Sciatic nerve (tissue), 2 donors: ENCODE data around the gene RTBDN. TPM values are rescaled to one million over a fixed set of nuclear protein-coding genes. Genes with fewer than 3 reads are reported as not detected.

Experiments
- ATAC-seq: fragments of 200-7000 bp; cut with Tn5 transposase; one replicate; pipeline ENCODE4 v1.9.1; 2020; ENCODE audit warnings: mild to moderate bottlenecking, moderate library complexity
- DNase-seq: peaks from one replicate; pipeline ENCODE4 v3.0.0-alpha.2; 2020; ENCODE audit warnings: low spot score
- intact Hi-C: fragments of 100-400 bp; cut with DNase I; formaldehyde crosslinking; loops from one replicate; pipeline ENCODE4 v1.14.2; 2022
- total RNA-seq: library from RNA; stranded (reverse); fragmentation: NEBNext Ultra II Directional; extraction: Animal tissue kit (Norgen Biotek cat#: 25700); gene quantifications from one replicate; pipeline ENCODE4 v1.2.1, GENCODE V29; 2021
- donor health status: DM: no; HTN: no; CAD: no.
- donor health status: DM: no; HTN: no; CAD: no.

RTBDN gene
- total RNA-seq = not detected

DNA sequence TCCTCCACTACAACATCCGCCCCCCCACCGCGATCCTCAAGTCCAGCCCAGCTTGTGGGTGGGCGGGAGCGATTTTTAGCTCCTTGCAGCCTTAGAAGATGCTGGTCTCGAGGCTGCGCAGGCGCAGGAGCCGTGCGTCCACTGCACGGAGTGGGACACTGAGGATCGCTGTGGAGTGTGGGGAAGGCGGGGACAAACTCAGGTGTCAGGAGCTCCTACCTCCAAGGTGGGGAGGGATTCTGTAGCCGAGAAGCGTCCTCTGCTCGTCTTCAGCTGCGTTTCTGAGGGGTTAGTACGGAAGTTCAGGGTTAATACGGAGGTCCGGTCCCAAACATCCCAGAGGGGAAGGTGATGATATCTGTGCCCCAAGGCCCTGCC, at the start of gene RTBDN:
TSS of gene RTBDN (minus strand) at position 14 of the 378 bp plus-strand sequence. CDS start 4,600 bp downstream, outside the sequence.
- DNase-seq = no peak
- no peak for ATAC-seq
- intact Hi-C loops = no loop called here

DNA sequence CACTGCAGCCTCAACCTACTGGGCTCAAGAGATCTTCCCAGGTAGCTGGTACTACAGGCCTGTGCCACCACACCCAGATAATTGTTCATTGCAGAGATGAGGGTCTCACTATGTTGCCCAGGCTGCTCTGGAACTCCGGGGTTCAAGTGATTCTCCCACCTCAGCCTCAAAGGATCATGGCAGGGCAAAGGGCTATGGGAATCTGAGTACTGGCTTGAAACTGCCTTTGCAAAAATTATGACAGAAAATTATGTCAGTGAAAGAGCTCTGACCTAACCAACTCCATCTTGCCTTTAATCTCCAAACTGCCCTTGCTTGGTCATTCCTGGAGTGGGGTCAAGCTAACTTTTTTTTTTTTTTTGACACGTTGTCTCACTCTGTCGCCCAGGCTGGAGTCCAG, 48.2 kb upstream of the RTBDN start:
- intact Hi-C loops = no loop called here
- no peak for ATAC-seq
- DNase-seq = no peak

DNA sequence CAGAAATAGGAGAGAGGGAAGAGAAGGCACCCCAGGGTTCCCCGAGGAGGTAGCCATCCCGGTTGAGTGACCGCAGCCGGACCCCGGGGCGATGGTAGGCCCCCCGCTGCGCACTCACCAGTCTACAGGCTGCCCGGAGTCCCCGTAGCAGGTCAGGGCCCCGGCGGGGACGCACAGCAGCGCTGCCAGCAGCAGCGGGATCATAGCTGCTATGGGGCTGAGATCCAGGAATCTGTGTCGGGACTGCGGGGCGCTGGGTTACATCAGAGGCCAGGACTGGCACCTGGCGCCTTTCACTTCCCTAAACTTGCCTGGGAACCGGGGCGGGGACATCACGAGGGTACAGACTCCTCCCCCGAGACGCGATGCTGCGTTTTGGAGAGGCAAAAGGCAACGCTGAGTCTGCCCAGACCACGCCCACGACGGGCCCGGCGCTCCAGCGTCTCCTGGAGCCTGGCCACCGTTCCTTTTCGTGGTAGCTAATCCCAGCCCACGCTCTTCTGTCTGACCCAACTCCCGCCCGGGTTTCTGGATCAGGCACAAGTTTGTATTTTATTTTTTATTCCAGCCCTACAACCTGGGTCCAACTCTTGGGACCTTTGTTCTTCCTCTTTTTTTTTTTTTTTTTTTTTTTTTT, 46.9 kb upstream of the RTBDN start, which contains the start of gene DNASE2:
TSS of gene DNASE2 (minus strand) at position 278 of the 637 bp plus-strand sequence. CDS start at position 204, 74 bp downstream.
- intact Hi-C loops = no loop called here
- DNase-seq (peak; percentile 97), ATAC-seq (peak; percentile 97)

DNA sequence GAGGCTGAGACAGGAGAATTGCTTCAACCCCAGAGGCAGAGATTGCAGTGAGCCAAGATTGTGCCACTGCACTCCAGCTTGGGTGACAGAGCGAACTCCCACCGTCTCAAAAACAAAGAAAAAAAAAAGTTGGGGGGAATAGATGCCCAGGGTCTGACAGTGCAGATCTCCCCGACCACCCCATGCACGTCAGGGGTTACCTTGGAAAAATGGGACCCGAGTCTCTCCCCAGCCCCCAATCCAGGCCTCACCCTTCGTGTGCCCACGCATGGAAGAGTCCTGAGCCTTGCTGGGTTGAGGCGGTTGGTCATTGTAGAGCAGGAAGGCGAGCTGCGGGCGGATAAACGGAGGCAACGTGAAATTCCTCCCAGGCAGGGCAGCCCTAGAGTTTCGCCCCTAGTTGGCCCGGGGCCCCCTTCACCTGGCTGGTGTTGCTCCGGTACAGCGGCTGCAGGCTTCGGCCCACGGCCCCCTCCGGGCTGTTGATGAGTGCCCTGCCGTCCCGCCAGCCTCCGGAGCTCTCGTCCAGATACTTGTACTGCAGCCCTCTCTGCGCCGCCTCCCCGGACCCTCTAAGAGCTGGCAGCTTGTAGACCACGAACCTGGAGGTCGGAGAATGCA, 46.3 kb upstream of the RTBDN start:
- DNase-seq (peak; percentile 68), ATAC-seq (peak; percentile 53)

DNA sequence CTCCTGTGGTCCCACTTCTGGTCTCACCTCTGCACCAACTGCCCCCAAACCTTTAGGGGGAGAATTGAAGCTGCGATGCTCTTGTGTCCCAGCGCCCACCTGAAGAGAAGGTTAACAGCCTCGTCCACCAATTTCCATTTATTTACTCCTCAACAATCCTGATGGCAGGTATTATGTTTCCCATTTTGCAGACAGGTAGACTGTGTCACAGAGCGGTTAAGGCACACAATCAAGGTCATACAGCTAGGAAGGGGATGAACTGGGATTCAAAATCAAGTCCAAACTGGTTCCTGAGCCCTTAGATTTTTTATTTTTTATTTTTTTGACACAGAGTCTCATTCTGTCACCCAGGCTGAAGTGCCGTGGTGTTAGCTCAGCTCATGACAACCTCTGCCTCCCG, 40.7 kb upstream of the RTBDN start:
- no peak for DNase-seq
- intact Hi-C loops = no loop called here
- ATAC-seq = no peak

More for the DNA sequence above, 46.3 kb upstream of the RTBDN start:
- intact Hi-C loops = no loop called here

DNA sequence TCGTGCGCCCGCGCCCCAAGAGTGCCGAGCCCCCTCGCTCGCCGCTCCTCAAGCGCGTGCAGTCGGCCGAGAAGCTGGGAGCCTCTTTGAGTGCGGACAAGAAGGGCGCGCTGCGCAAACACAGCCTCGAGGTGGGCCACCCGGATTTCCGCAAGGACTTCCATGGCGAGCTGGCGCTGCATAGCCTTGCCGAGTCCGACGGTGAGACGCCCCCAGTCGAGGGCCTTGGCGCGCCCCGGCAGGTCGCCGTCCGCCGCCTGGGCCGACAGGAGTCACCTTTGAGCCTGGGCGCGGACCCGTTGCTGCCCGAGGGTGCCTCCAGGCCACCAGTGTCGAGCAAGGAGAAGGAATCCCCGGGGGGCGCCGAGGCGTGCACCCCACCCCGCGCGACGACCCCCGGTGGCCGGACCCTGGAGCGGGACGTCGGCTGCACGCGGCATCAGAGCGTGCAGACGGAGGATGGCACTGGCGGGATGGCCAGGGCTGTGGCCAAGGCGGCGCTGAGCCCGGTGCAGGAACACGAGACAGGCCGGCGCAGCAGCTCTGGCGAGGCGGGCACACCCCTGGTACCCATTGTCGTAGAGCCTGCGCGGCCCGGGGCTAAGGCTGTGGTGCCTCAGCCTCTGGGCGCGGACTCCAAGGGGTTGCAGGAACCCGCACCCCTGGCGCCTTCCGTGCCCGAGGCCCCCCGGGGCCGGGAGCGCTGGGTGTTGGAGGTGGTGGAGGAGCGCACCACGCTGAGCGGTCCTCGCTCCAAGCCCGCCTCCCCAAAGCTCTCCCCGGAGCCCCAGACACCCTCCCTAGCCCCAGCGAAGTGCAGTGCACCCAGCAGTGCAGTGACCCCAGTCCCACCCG, 39.7 kb upstream of the RTBDN start:
- DNase-seq = no peak
- ATAC-seq = no peak
- intact Hi-C loops = no loop called here

DNA sequence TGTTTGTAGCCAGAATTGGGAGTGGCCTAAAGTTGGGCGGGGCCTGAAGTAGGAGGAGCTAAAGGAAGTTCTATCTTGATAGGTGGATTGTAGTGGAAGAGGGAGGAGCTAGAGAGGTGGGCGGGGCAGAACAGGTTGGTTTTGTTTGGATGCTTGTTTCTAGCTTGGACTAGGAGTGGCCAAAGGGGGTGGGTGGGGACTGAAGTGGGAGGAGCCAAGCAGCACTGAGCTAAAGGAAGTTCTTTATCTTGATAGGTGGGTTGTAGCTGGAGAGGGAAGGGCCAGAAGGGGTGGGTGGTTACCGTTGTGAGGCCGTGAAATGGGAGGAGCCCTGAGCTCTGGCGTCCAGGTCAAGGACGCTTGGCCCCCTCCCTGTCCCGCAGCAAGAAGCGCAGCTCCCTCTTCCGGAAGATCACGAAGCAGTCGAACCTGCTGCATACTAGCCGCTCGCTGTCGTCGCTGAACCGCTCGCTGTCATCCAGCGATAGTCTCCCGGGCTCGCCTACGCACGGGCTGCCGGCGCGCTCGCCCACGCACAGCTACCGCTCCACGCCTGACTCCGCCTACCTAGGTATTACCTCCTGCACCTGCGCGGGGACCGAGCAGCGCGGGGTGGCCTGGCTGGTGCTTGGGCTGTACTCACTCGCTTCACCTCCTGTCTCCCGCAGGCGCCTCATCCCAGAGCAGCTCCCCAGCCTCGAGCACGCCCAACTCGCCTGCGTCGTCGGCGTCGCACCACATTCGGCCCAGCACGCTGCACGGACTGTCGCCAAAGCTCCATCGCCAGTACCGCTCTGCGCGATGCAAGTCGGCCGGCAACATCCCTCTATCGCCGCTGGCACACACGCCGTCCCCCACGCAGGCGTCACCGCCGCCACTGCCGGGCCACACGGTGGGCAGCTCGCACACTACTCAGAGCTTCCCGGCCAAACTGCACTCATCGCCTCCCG, 38.8 kb upstream of the RTBDN start:
- intact Hi-C loops = no loop called here
- peak; percentile 81 for DNase-seq
- peak; percentile 71 for ATAC-seq

DNA sequence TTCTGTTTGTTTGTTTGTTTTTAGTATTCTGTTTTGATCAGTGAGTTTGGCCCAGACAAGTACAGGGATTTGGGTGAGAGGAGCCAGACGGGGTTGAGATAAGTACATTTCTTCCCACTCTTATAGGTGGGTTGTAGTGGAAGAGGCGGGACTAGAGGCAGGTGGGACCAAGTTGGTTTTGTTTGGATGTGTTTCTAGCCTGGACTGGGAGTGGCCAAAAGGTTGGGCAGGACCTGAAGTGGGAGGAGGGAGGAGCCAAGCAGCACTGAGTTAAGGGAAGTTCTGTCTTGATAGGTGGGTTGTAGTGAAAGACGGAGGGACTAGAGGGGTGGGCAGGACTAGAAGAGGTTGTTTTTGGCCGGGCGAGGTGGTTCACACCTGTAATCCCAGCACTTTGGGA, 37.9 kb upstream of the RTBDN start:
- no peak for DNase-seq
- intact Hi-C loops = no loop called here
- ATAC-seq = no peak

DNA sequence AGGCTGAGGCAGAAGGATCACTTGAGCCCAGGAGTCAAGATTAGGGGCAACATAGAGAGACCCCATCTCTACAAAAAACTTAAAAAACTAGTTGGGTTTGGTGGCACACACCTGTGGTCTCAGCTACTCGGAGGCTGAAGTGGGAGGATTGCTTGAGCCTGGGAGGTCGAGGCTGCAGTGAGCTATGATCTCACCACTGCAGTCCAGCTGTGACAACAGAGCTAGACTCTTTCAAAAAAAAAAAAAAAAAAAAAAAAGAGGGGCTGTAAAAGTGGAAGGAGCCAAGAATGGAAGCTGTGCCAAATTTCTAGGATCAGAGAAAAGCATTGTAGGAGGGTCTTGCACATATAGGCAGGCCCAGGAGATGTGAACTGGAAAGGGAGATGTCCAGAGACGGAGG, 37.3 kb upstream of the RTBDN start:
- no peak for ATAC-seq
- intact Hi-C loops = no loop called here
- no peak for DNase-seq

DNA sequence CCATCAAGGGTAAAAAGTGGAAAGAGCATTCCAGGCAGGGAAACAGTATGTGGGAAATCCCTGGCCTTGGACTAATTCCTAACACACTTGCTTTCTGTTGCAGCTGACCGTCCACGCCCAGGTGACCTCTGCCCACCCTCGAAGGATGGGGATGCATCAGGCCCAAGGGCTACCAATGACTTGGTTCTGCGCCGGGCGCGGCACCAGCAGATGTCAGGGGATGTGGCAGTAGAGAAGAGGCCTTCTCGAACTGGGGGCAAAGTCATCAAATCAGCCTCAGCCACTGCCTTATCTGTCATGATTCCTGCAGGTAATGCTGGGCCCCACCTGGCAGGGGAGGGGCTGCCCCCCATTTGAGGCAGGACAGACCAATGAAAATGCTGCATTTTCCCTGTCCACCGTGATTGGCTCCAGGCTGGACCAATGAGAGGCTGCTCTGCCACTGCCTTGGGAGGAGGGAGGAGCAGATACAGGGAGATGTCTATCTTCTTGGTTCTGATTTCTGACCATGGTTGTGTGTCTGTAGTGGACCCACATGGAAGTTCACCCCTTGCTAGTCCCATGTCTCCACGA, 34.2 kb upstream of the RTBDN start:
- ATAC-seq (no peak), DNase-seq (no peak)
- intact Hi-C loops = no loop called here

DNA sequence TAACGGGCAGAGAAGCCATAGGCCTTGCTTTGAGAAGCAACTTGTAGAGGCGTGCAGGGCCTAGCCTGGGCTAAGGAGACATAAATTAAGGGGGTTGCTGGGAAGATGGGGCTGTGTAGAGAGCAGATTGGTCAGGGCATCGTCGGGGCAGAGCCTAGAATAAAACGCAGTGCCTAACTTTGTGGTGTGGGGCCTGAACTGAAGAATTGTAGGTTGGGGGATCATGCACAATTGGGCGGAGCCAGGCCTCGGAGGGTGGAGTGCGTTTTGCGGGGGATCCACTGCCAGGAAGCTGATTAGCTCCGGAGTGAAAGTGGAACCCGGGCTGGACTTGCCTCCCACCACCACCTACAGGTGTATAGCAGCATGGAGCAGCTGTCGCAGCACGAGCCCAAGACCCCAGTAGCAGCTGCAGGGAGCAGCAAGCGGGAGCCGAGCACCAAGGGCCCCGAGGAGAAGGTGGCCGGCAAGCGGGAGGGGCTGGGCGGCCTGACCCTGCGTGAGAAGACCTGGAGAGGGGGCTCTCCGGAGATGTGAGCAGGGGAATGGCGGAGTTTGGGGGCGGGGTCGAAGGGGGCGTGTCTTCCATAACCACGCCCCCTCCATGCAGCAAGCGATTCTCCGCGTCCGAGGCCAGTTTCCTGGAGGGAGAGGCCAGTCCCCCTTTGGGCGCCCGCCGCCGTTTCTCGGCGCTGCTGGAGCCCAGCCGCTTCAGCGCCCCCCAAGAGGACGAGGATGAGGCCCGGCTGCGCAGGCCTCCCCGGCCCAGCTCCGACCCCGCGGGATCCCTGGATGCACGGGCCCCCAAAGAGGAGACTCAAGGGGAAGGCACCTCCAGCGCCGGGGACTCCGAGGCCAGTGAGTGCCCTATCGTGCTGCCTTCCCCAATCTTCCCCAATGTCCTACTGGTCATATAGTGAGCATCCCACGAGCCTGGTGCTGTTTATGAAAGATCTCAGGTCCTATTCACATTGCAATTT, 33.0 kb upstream of the RTBDN start:
- DNase-seq (peak; percentile 79), ATAC-seq (peak; percentile 76)
- intact Hi-C loops = no loop called here

DNA sequence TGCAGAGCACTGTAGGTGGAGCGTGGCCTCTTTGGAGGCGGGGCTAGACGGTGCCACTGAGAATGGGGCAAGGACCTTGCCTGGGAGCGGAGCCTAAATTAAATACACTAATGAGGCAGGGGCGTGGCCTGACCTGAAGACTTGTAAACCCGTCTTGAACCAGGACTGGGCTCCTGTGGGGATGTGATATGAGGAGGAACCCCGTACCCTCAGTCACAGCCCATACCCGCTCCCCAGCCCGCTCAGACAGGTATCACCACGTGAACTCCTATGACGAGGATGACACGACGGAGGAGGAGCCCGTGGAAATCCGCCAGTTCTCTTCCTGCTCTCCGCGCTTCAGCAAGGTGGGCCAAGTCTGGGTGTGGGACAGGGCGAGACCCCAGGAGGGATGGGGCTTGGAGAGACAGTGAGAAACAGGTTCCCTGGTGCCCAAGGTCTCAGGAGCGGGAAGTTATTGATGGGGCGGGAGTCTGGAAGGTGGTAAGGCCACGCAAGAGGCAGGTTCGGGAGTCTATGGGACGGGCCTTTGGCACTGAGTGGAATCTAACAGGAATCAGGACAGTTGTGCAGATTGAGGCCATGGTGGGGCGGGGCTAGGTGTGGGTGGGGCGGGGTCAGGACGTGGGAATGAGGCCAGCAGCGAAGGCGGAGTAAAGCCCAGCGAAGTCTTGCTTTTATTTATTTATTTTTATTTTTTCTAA, 32.2 kb upstream of the RTBDN start:
- ATAC-seq (no peak), DNase-seq (no peak)
- intact Hi-C loops = no loop called here

DNA sequence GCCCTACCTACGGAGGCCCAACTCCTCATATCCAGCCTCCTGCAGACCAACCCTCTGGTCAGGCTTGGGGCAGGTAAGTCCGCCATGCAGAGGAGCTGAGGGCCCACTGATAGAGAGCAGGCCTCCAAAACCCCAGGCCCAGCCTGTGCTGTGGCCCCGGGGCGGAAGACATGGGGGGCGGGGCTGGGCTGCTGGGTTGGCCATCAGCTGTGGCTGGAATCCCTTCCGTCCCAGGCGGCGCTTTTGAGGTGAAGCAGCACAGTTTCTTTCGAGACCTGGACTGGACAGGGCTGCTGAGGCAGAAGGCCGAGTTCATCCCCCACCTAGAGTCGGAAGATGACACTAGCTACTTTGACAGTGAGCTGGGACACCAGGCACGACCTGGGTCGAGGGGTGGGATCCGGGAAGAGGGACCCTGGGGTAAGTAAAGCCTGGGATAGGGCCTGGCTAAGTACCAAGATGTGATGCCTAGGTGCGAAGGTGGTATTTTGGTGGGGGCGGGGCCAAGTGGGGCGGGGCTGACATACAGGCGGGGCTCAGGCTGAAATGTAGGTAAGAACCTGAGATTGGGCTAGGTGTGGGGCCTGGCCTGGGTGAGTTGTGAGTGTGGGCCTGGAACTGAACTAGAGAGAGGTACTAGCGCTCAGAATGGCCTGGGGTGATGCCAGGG, 31.5 kb upstream of the RTBDN start:
- intact Hi-C loops = no loop called here
- no peak for ATAC-seq
- no peak for DNase-seq

DNA sequence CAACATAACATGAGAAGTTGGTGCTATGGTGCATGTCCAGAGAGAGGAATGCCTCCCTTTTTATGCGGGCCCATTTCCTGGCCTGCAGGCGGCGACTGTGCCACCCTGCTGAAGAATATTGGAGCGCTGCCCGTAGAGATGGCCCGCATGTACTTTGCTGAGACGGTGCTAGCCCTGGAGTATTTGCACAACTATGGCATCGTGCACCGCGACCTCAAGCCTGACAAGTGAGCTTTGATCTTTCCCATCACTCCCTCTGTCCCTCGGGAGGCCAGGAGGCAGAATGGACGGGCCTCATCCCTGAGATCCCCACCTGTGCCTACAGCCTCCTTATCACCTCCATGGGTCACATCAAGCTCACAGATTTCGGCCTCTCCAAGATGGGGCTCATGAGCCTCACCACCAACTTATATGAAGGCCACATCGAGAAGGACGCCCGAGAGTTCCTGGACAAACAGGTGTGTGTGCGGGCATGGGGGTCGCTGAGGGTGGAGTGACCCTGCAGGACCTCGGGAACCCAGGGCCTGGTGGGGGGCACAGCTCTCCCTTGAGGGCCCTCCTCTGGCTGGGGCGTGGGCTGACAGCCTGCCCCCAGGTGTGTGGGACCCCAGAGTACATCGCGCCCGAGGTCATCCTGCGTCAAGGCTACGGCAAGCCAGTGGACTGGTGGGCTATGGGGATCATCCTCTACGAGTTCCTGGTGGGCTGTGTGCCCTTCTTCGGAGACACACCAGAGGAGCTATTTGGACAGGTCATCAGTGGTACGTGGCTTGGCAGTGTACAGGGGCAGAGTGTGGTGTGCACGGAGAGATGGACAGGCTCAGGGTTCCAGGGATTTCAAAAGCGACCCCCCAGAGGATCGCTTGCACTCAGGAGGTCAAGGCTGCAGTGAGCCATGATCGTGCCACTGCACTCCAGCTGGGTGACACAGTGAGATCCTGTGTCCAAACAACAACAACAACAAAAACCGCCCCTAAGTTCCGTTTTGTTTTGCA, 30.6 kb upstream of the RTBDN start:
- intact Hi-C loops = no loop called here
- ATAC-seq (no peak), DNase-seq (no peak)

DNA sequence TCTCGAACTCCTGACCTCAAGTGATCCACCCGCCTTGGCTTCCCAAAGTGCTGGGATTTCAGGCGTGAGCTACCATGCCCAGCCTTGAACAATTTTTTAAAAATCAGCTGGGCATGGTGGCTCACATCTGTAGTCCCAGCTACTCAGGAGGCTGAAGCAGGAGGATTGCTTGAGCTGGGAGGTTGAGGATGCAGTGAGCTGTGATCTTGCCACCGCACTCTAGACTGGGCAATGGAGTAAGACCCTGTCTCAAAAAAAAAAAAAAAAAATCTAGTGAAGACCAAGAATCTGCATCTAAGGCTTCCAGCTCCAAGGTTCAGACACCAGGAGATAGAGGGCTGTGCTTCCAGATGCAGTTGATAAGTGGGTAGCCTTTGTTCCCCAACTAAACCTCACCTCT, 29.8 kb upstream of the RTBDN start:
- DNase-seq = no peak
- intact Hi-C loops = no loop called here
- ATAC-seq = no peak
